ENCODE measurements around the gene FASLG. TPM values are rescaled to one million over a fixed set of nuclear protein-coding genes. Genes with fewer than 3 reads are reported as not detected.

FASLG gene
- total RNA-seq, 1 donor from 2014 or later = not detected

- H3K4me1 ChIP-seq = peaks cover 22% of the 10 kb centered on the region
- no peak overlapping the region for H3K27ac ChIP-seq (replicated peaks)
- H3K36me3 ChIP-seq = no peaks in the 10 kb centered on the region
- intact Hi-C loops (cut with micrococcal nuclease) = no loop called here
- H3K27me3 ChIP-seq (ENCODE audit: low read depth) = no peaks in the 10 kb centered on the region
- no peak for DNase-seq
- TF ChIP-seq, protein P1, sequence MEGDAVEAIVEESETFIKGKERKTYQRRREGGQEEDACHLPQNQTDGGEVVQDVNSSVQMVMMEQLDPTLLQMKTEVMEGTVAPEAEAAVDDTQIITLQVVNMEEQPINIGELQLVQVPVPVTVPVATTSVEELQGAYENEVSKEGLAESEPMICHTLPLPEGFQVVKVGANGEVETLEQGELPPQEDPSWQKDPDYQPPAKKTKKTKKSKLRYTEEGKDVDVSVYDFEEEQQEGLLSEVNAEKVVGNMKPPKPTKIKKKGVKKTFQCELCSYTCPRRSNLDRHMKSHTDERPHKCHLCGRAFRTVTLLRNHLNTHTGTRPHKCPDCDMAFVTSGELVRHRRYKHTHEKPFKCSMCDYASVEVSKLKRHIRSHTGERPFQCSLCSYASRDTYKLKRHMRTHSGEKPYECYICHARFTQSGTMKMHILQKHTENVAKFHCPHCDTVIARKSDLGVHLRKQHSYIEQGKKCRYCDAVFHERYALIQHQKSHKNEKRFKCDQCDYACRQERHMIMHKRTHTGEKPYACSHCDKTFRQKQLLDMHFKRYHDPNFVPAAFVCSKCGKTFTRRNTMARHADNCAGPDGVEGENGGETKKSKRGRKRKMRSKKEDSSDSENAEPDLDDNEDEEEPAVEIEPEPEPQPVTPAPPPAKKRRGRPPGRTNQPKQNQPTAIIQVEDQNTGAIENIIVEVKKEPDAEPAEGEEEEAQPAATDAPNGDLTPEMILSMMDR (IDR thresholded peaks at IDR 0.05; ENCODE audit: borderline replicate concordance) = no peak
- no peak overlapping the region for H3K4me3 ChIP-seq
- no peaks in the 10 kb centered on the region for H3K9me3 ChIP-seq (replicated peaks)
These were observed 15.9 kb upstream of the FASLG start for GRCh38 chr1:172642970-172643369.

GRCh38 chr1:172646653-172647052 is 12.2 kb upstream of the FASLG start:
- Histone ChIP-seq H3K36me3 (no peaks in the 10 kb centered on the region), H3K4me3 (no peak overlapping the region), H3K27ac (replicated peaks) (peak overlapping the region; percentile 50), H3K9me3 (replicated peaks) (no peaks in the 10 kb centered on the region), H3K27me3 (ENCODE audit: low read depth) (no peaks in the 10 kb centered on the region), H3K4me1 (peaks cover 16% of the 10 kb centered on the region)
- TF ChIP-seq, protein P1 (IDR thresholded peaks at IDR 0.05; ENCODE audit: borderline replicate concordance) = no peak
- DNase-seq = no peak
- intact Hi-C loops (cut with micrococcal nuclease) = no loop called here

GRCh38 chr1:172647110-172647564 is 11.8 kb upstream of the FASLG start:
- TF ChIP-seq, protein P1 (IDR thresholded peaks at IDR 0.05; ENCODE audit: borderline replicate concordance) = no peak
- peak overlapping the region; percentile 50 for H3K27ac ChIP-seq (replicated peaks)
- intact Hi-C loops (cut with micrococcal nuclease) = no loop called here

DNA sequence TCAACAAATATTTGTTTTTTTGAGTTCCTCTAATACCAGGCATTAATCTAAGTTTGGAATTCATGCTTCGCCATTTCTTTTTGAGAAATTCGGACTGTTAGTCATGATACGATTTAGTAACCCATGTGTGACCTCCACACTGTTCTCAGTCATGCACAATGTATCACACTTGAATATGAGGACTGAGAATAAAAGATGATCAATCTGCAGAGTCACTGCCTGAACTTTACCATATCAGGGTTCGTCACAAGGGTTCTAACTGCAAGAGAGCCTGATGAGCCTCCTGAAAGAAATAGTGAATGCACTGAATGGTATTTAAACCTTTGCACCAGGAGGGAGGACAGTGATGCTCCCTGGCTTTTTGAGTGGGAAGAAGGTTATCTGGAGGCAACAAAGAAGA is 10.9 kb upstream of the FASLG start:
- Histone ChIP-seq H3K27me3 (ENCODE audit: low read depth) (no peaks in the 10 kb centered on the region), H3K27ac (replicated peaks) (no peak overlapping the region), H3K4me3 (no peak overlapping the region), H3K4me1 (peaks cover 16% of the 10 kb centered on the region), H3K36me3 (no peaks in the 10 kb centered on the region), H3K9me3 (replicated peaks) (no peaks in the 10 kb centered on the region)
- DNase-seq = no peak
- intact Hi-C loops (cut with micrococcal nuclease) = no loop called here
- TF ChIP-seq, protein P1 (IDR thresholded peaks at IDR 0.05; ENCODE audit: borderline replicate concordance) = no peak

More at GRCh38 chr1:172647110-172647564, 11.8 kb upstream of the FASLG start:
- no peak for DNase-seq
- Histone ChIP-seq H3K4me3 (no peak overlapping the region), H3K27me3 (ENCODE audit: low read depth) (no peaks in the 10 kb centered on the region), H3K9me3 (replicated peaks) (no peaks in the 10 kb centered on the region), H3K36me3 (no peaks in the 10 kb centered on the region), H3K4me1 (peaks cover 16% of the 10 kb centered on the region)

- intact Hi-C loops (cut with micrococcal nuclease) = no loop called here
- Histone ChIP-seq H3K4me3 (no peak overlapping the region), H3K36me3 (no peaks in the 10 kb centered on the region), H3K9me3 (replicated peaks) (no peaks in the 10 kb centered on the region), H3K4me1 (peaks cover 16% of the 10 kb centered on the region), H3K27ac (replicated peaks) (no peak overlapping the region), H3K27me3 (ENCODE audit: low read depth) (no peaks in the 10 kb centered on the region)
- TF ChIP-seq, protein P1 (IDR thresholded peaks at IDR 0.05; ENCODE audit: borderline replicate concordance) = no peak
- DNase-seq = no peak
These were observed 8.3 kb upstream of the FASLG start for GRCh38 chr1:172650474-172651193.
